K562 (cell line): ENCODE results near the gene CFAP97D2. TPM values are rescaled to one million over a fixed set of nuclear protein-coding genes. Genes with fewer than 3 reads are reported as not detected.

Experiments
- ATAC-seq: fragments of 200-7000 bp; cut with Tn5 transposase; 3 replicates; pipeline ENCODE4 v1.9.1; 2020; ENCODE audit warnings: moderate library complexity
- BruUV-seq: library from RNA; stranded (reverse); fragments of 400-500 nt; replicated peaks from 2 replicates; lab custom pipeline; 2021; lab: Mats Ljungman, UMichigan
- CTCF ChIA-PET: fragments of 300-600 bp; formaldehyde crosslinking; extraction: SDS; loops from one replicate; lab custom pipeline; 2021; ENCODE audit warnings: low intra/inter-chr PET ratio; lab: Yijun Ruan, JAX
- POLR2A ChIA-PET: fragments of 300-600, 350-650 bp; sonication (Branson Sonifier 250); formaldehyde crosslinking; extraction: SDS; loops from one replicate; lab custom pipeline; 2021; ENCODE audit warnings: antibody characterized with exemption, inconsistent platforms; lab: Yijun Ruan, JAX
- DNase-seq, 4 experiments: peaks; one replicate each; pipeline versions ENCODE4 v3.0.0 to v3.0.0-alpha.2; 2011 to 2018; ENCODE audit warnings: low spot score in 3 of 4, mixed read lengths in 3 of 4; ENCODE audit errors: extremely low read depth in 1 of 4
- FAIRE-seq: peaks from 2 replicates; lab custom pipeline; 2011; peaks lifted over from hg19 to GRCh38; lab: Jason Lieb, UNC
- H2AFZ ChIP-seq: 2 replicates; pipeline ENCODE4 v1.6.0; 2011; ENCODE audit warnings: low read depth, low read length, control low read depth, inconsistent platforms
- H3K27ac ChIP-seq: fragments of 200-600 bp; 3 replicates; pipeline ENCODE4 v1.8.0; 2011; ENCODE audit warnings: low read depth, mild to moderate bottlenecking, control low read depth, inconsistent platforms, low read length, moderate library complexity, mixed read lengths; ENCODE audit errors: extremely low read depth
- H3K27me3 ChIP-seq, 2 experiments: fragments of 300-600 bp in 1 of 2; 2 replicates in 1 of 2; 3 replicates in 1 of 2; pipeline versions ENCODE4 v1.6.0 to v1.8.0; 2011; ENCODE audit warnings: inconsistent platforms in 2 of 2, low read length in 2 of 2, mild to moderate bottlenecking in 1 of 2, mixed read lengths in 1 of 2, moderate library complexity in 1 of 2; ENCODE audit not compliant: control insufficient read depth in 2 of 2, insufficient read depth in 2 of 2
- H3K36me3 ChIP-seq: fragments of 300-600 bp; 3 replicates; pipeline ENCODE4 v1.8.0; 2011; ENCODE audit warnings: mild to moderate bottlenecking, low read length, inconsistent platforms; ENCODE audit not compliant: control insufficient read depth, insufficient read depth
- H3K4me1 ChIP-seq, 2 experiments: fragments of 200-600 bp in 1 of 2; replicated peaks in 1 of 2; 2 replicates in 1 of 2; 3 replicates in 1 of 2; pipeline versions ENCODE4 v1.5.1 to v1.8.0; 2011; ENCODE audit warnings: inconsistent platforms in 2 of 2, low read length in 2 of 2, mild to moderate bottlenecking in 1 of 2, mixed read lengths in 1 of 2, moderate library complexity in 1 of 2; ENCODE audit not compliant: control insufficient read depth in 2 of 2, insufficient read depth in 2 of 2
- H3K4me2 ChIP-seq: 2 replicates; pipeline ENCODE4 v1.6.1; 2011; ENCODE audit warnings: low read length, control low read depth, inconsistent platforms, mixed read lengths; ENCODE audit not compliant: insufficient read depth
- H3K4me3 ChIP-seq: fragments of 200-600 bp; sonication (generic), shearing (Covaris generic); 2 replicates; pipeline ENCODE4 v1.5.1; 2016; ENCODE audit warnings: control low read depth, inconsistent platforms
- H3K79me2 ChIP-seq: fragments of 200-600 bp; 3 replicates; pipeline ENCODE4 v1.8.0; 2011; ENCODE audit warnings: low read length, inconsistent platforms; ENCODE audit not compliant: control insufficient read depth, insufficient read depth
- H3K9ac ChIP-seq, 2 experiments: 2 replicates each; pipeline versions ENCODE4 v1.6.0 to v1.6.1; 2011; ENCODE audit warnings: low read depth in 2 of 2, low read length in 2 of 2, control low read depth in 1 of 2, inconsistent platforms in 1 of 2, mild to moderate bottlenecking in 1 of 2, mixed read lengths in 1 of 2; ENCODE audit not compliant: insufficient read depth in 1 of 2
- H3K9me1 ChIP-seq: one replicate; pipeline ENCODE4 v1.6.0; 2011; ENCODE audit warnings: inconsistent platforms, mild to moderate bottlenecking, low read length, moderate library complexity; ENCODE audit not compliant: control insufficient read depth, insufficient read depth
- H3K9me3 ChIP-seq: replicated peaks from 2 replicates; pipeline ENCODE4 v1.5.1; 2011; ENCODE audit warnings: low read depth, low read length, inconsistent platforms; ENCODE audit not compliant: control insufficient read depth, insufficient read depth
- H4K20me1 ChIP-seq: replicated peaks from 2 replicates; pipeline ENCODE4 v1.6.1; 2011; ENCODE audit warnings: low read length, inconsistent platforms, mixed read lengths; ENCODE audit not compliant: control insufficient read depth, insufficient read depth
- PBX2 ChIP-seq, 2 experiments: IDR thresholded peaks in 1 of 2; conservative IDR thresholded peaks in 1 of 2; 2 replicates each; pipeline ENCODE4 v1.6.1; 2016; ENCODE audit warnings: low read depth in 2 of 2, mild to moderate bottlenecking in 1 of 2, missing compliant biosample characterization in 1 of 2, missing genetic modification characterization in 1 of 2, moderate library complexity in 1 of 2
- SMARCE1 ChIP-seq: fragments of 450-650 bp; IDR thresholded peaks from 2 replicates; pipeline ENCODE4 v1.7.1; 2016; ENCODE audit warnings: mild to moderate bottlenecking
- ZNF311 ChIP-seq: fragments of 250-450 bp; sonication (Bioruptor Pico); IDR thresholded peaks from 2 replicates; pipeline ENCODE4 v1.4.0; 2020; ENCODE audit warnings: mild to moderate bottlenecking, moderate library complexity
- ZNF586 ChIP-seq: fragments of 450-650 bp; formaldehyde crosslinking; conservative IDR thresholded peaks from 2 replicates; pipeline ENCODE4 v1.4.0; 2020; ENCODE audit warnings: mild to moderate bottlenecking, moderate library complexity
- ZNF77 ChIP-seq: fragments of 250-450 bp; sonication (Bioruptor Pico); IDR thresholded peaks from 2 replicates; pipeline ENCODE4 v1.5.0; 2020
- ZNF79 ChIP-seq: fragments of 250-450 bp; sonication (Bioruptor Pico); IDR thresholded peaks from 2 replicates; pipeline ENCODE4 v1.4.0; 2020; ENCODE audit warnings: low read depth, mild to moderate bottlenecking, moderate library complexity
- WGBS: fragments of 100-300 bp; shearing (Covaris generic); methylation state at CpG from one replicate; pipeline ENCODE4 v1.1.6; 2016; ENCODE audit warnings: low coverage, mixed read lengths; ENCODE audit not compliant: insufficient coverage; ENCODE audit errors: missing lambda C conversion rate; 5-methylcytosine and 5-hydroxymethylcytosine counted together
- in situ Hi-C: fragments of 300-500 bp; cut with MboI; formaldehyde crosslinking; loops from 4 replicates; pipeline ENCODE4 v1.15.0; 2018; ENCODE audit warnings: inconsistent platforms, mixed read lengths
- intact Hi-C: fragments of 100-400 bp; cut with micrococcal nuclease; formaldehyde crosslinking; loops from 2 replicates; pipeline ENCODE4 v1.14.2; 2022
- polyA plus RNA-seq, 8 experiments: library from polyadenylated mRNA; depleted of rRNA in 4 of 8; stranded (reverse) in 5 of 8; unstranded in 3 of 8; fragments of >200 nt; fragmentation: Nextera tagmentation in 2 of 8; fragmentation: Illumina TruSeq in 1 of 8; extraction: Ambion mirVana in 2 of 8; extraction: Trizol in 1 of 8; gene quantifications; 2 replicates each; pipeline versions ENCODE4 v1.2.1 to v1.2.3, GENCODE V29; 2011 to 2014; ENCODE audit warnings: inconsistent platforms in 1 of 8, missing spikeins in 1 of 8
- total RNA-seq, 7 experiments: library from RNA; depleted of rRNA in 6 of 7; stranded (reverse); fragments of >200 nt in 6 of 7; fragmentation: Illumina TruSeq in 2 of 7; extraction: Trizol in 2 of 7; gene quantifications; 2 replicates each; pipeline versions ENCODE4 v1.2.1 to v1.2.3, GENCODE V29; 2011 to 2021; ENCODE audit warnings: low replicate concordance in 1 of 7

Gene CFAP97D2
- total and polyA plus RNA-seq, 9 of the 15 experiments (the other 6 are each of a cell fraction or from before 2014, with no cell fraction given), result not detected

GRCh38 chr13:114196629-114197028 lies 17.6 kb downstream of the CFAP97D2 start:
- Histone ChIP-seq H3K9me3 (no peaks in the 10 kb centered on the region), H3K4me2 (no peak overlapping the region), H3K4me1 (peaks cover 0 to 7% of the 10 kb centered on the region in 2 experiments; a peak in 2 of 5 replicates), H3K9me1 (no peaks in the 10 kb centered on the region), H3K27me3 (no peaks in the 10 kb centered on the region), H3K79me2 (no peaks in the 10 kb centered on the region), H2AFZ (no peak overlapping the region), H4K20me1 (no peaks in the 10 kb centered on the region), H3K4me3 (no peak overlapping the region), H3K27ac (no peak overlapping the region), H3K36me3 (no peaks in the 10 kb centered on the region), H3K9ac (no peak overlapping the region)
- ChIA-PET POLR2A (no interaction called here), CTCF (no interaction called here)
- in situ Hi-C loops (no loop called here), intact Hi-C loops (no loop called here)
- FAIRE-seq (no peak), ATAC-seq (no peak), DNase-seq (no peak)
- TF ChIP-seq ZNF77 (no peak), ZNF311 (CRISPR knock-in tag) (no peak), ZNF79 (CRISPR knock-in tag) (no peak), ZNF586 (CRISPR knock-in tag) (no peak), SMARCE1 (no peak), PBX2 (CRISPR knock-in tag; IDR thresholded peaks at IDR 0.05; ENCODE audit: low read depth) (no peak), PBX2 (tag; conservative IDR thresholded peaks at IDR 0.05; ENCODE audit: low read depth) (0 out of 2 replicates have a peak, but pooled peaks have one; percentile 8)
- 5% methylated on average over 5 of the region's 5 CpGs for WGBS
- BruUV-seq, result no TSS peak
